ENCODE measurements around the gene GNAO1. TPM values are rescaled to one million over a fixed set of nuclear protein-coding genes. Genes with fewer than 3 reads are reported as not detected.
A peak's percentile ranks its signal among the peaks of the same experiment; 100 is the strongest.

GNAO1 gene
- polyA plus RNA-seq, 1 experiment: 0.01 TPM

DNA sequence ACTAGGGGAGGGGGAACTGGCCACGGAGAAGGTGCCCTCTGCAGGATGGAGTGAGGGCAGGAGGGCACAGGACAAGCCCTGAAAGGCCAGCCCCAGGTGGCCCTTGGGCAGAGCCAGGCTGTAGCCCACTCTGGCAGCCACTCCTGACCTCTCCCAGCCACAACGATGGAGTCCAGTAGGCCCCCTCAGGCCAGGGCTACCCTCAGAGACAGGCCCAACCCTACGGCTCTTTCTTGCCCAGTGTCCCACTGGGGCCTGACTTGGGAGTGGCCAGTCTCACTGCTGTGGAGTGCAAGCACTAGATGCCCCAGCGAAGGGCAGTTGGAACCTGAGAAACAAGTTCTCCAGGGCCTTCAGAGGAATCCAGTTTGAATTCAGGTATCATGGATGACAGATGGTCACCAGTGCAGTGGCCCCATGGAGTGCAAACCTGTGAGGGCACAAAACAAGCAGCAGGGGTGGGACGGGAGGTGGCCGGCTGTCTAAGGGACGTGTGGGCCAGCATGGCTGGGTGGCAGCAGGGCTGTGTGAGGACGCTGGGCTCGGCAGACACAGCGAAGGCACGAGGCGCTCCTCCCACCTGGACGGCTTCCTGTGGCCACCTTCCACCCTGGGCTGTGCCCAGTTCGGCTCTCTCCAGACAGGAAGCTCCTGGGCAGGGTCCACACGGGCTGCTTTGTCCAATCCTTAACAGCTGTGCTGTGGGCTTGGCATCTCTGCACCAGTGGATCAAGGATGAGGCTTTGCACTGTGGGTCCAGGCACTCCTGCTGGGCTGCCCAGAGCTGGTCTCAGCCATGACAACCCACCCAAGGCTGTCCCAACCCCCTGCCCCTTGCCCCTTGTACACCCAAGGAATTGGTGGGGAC lies 162.0 kb downstream of the GNAO1 start:
- CTCF ChIA-PET: no interaction called here
- TF ChIP-seq, protein P1, sequence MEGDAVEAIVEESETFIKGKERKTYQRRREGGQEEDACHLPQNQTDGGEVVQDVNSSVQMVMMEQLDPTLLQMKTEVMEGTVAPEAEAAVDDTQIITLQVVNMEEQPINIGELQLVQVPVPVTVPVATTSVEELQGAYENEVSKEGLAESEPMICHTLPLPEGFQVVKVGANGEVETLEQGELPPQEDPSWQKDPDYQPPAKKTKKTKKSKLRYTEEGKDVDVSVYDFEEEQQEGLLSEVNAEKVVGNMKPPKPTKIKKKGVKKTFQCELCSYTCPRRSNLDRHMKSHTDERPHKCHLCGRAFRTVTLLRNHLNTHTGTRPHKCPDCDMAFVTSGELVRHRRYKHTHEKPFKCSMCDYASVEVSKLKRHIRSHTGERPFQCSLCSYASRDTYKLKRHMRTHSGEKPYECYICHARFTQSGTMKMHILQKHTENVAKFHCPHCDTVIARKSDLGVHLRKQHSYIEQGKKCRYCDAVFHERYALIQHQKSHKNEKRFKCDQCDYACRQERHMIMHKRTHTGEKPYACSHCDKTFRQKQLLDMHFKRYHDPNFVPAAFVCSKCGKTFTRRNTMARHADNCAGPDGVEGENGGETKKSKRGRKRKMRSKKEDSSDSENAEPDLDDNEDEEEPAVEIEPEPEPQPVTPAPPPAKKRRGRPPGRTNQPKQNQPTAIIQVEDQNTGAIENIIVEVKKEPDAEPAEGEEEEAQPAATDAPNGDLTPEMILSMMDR (IDR thresholded peaks at IDR 0.05; ENCODE audit: low read depth, low read length): no peak
- Histone ChIP-seq H3K9me3 (ENCODE audit: control insufficient read depth, insufficient read depth, low read length) (no peaks in the 10 kb centered on the region; the same call in 1 of the 2 replicates), H3K27ac (ENCODE audit: low read depth, low read length) (no peak overlapping the region), H3K27me3 (ENCODE audit: control insufficient read depth, insufficient read depth, low read length) (no peaks in the 10 kb centered on the region), H3K4me3 (ENCODE audit: low read depth, low read length) (no peak overlapping the region)
- POLR2A ChIA-PET: no interaction called here
- no peak for DNase-seq (ENCODE audit: low read depth, low spot score)

DNA sequence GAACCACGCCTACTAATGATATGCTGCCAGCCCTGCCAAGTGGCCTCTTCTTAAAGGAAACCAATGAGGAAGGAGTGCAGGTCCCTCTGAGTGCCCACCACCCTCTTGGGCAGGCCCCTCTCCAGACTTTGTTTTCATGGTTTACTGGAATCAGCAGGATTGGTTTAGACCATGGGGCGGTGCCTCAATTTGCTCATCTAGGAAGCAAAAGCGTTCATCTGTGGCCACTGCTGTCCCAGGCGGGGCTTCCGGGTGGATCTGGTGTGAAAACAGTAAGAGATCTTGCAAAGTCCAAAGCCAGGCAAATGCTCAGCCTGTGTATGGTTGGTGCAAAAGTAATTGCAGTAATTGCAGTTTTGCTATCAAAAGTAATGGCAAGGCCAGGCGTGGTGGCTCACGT lies 162.7 kb downstream of the GNAO1 start:
- Histone ChIP-seq H3K4me3 (ENCODE audit: low read depth, low read length) (no peak overlapping the region), H3K27ac (ENCODE audit: low read depth, low read length) (no peak overlapping the region), H3K27me3 (ENCODE audit: control insufficient read depth, insufficient read depth, low read length) (no peaks in the 10 kb centered on the region), H3K9me3 (ENCODE audit: control insufficient read depth, insufficient read depth, low read length) (no peaks in the 10 kb centered on the region)
- no peak for DNase-seq (ENCODE audit: low read depth, low spot score)
- TF ChIP-seq, protein P1 (IDR thresholded peaks at IDR 0.05; ENCODE audit: low read depth, low read length): no peak
- POLR2A ChIA-PET: no interaction called here
- CTCF ChIA-PET: interaction anchor here (3.7 kb wide), 1 partner anchor 35 kb away, joined by 26 read pairs; no protein-coding TSS in a partner anchor

DNA sequence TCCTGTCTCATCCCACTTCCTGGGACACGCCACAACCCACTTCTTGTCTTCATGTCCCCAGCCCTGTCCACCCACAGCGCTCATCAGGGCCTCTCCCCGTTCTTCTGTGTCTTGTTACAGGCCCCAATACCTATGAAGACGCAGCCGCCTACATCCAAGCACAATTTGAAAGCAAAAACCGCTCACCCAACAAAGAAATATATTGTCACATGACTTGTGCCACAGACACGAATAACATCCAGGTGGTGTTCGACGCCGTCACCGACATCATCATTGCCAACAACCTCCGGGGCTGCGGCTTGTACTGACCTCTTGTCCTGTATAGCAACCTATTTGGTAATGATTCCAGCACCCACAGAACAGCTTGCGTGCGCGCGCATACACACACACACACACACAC lies 163.5 kb downstream of the GNAO1 start:
- Histone ChIP-seq H3K9me3 (ENCODE audit: control insufficient read depth, insufficient read depth, low read length) (no peaks in the 10 kb centered on the region), H3K4me3 (ENCODE audit: low read depth, low read length) (no peak overlapping the region), H3K27me3 (ENCODE audit: control insufficient read depth, insufficient read depth, low read length) (no peaks in the 10 kb centered on the region), H3K27ac (ENCODE audit: low read depth, low read length) (no peak overlapping the region)
- TF ChIP-seq, protein P1 (IDR thresholded peaks at IDR 0.05; ENCODE audit: low read depth, low read length): no peak
- CTCF ChIA-PET: interaction anchor here (2.3 to 3.7 kb wide), 2 partner anchors 23 to 36 kb away, joined by 14 to 26 read pairs; no protein-coding TSS in a partner anchor
- POLR2A ChIA-PET: no interaction called here
- no peak for DNase-seq (ENCODE audit: low read depth, low spot score)

DNA sequence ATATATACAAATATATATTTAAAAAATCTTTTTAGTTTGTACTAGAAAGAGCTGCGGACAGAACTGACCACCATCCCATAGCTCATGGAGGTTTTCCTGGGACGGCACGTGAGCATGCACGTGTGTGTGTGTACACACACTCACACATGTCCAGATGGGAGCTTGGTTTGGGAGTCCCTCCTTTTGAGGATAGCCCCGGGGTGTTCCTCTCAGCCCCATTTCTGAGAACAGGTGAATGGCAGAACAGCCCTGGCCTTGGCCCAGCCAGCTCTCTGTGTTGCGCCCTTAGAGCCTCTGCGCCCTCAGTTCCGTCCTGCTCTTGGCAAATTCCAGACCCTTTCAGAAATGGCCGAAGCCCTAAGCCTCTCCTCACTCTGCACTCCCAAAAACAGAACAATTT lies 163.9 kb downstream of the GNAO1 start:
- TF ChIP-seq, protein P1 (IDR thresholded peaks at IDR 0.05; ENCODE audit: low read depth, low read length): no peak
- no peak overlapping the region for H3K4me3 ChIP-seq (ENCODE audit: low read depth, low read length)
- H3K9me3 ChIP-seq (ENCODE audit: control insufficient read depth, insufficient read depth, low read length): no peaks in the 10 kb centered on the region
- ChIA-PET CTCF (interaction anchor here (1.8 to 3.7 kb wide), 3 partner anchors 23 to 36 kb away, joined by 14 to 26 read pairs (median 16); no protein-coding TSS in a partner anchor), POLR2A (no interaction called here)
- H3K27ac ChIP-seq (ENCODE audit: low read depth, low read length): no peak overlapping the region
- H3K27me3 ChIP-seq (ENCODE audit: control insufficient read depth, insufficient read depth, low read length): no peaks in the 10 kb centered on the region
- no peak for DNase-seq (ENCODE audit: low read depth, low spot score)

DNA sequence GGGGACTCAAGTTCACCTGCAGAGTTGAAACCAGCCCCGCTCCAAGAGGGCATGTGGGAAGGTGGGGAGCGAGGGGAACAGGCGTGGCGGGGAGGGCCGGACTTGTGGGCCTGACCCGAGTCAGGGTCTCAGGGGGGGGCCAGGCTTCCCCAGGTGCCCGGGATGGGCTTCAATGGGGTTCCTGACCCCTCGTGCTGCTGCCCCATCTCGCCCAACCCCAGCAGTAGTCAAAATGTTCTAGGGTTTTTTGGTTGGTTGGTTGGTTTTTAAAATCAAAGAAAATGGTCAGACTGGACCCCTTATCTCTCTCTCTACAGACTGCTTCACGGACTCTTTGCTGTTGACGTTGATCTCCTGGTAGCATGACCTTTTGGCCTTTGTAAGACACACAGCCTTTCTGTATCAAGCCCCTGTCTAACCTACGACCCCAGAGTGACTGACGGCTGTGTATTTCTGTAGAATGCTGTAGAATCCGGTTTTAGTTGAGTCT lies 164.5 kb downstream of the GNAO1 start:
- no peaks in the 10 kb centered on the region for H3K9me3 ChIP-seq (ENCODE audit: control insufficient read depth, insufficient read depth, low read length)
- ChIA-PET POLR2A (interaction anchor here (1.0 to 1.7 kb wide), 3 partner anchors 11 to 95 kb away, joined by 4 to 6 read pairs (median 5); partner anchors contain the start of gene NUDT21), CTCF (interaction anchor here (0.7 to 3.7 kb wide), 29 partner anchors 9 to 884 kb away, joined by 3 to 28 read pairs (median 5); partner anchors contain the start of genes NUDT21 and OGFOD1)
- peak overlapping the region; percentile 41 for H3K4me3 ChIP-seq (ENCODE audit: low read depth, low read length)
- peak overlapping the region; percentile 94 for H3K27ac ChIP-seq (ENCODE audit: low read depth, low read length)
- TF ChIP-seq, protein P1 (IDR thresholded peaks at IDR 0.05; ENCODE audit: low read depth, low read length): no peak
- no peaks in the 10 kb centered on the region for H3K27me3 ChIP-seq (ENCODE audit: control insufficient read depth, insufficient read depth, low read length)
- no peak for DNase-seq (ENCODE audit: low read depth, low spot score)

Measured in AG04450 (cell line).